ENCODE measurements around the gene DOCK2.

DOCK2 gene

GRCh38 chr5:169933616-169934015 is 296.5 kb downstream of the DOCK2 start:
- TF ChIP-seq, protein P1, sequence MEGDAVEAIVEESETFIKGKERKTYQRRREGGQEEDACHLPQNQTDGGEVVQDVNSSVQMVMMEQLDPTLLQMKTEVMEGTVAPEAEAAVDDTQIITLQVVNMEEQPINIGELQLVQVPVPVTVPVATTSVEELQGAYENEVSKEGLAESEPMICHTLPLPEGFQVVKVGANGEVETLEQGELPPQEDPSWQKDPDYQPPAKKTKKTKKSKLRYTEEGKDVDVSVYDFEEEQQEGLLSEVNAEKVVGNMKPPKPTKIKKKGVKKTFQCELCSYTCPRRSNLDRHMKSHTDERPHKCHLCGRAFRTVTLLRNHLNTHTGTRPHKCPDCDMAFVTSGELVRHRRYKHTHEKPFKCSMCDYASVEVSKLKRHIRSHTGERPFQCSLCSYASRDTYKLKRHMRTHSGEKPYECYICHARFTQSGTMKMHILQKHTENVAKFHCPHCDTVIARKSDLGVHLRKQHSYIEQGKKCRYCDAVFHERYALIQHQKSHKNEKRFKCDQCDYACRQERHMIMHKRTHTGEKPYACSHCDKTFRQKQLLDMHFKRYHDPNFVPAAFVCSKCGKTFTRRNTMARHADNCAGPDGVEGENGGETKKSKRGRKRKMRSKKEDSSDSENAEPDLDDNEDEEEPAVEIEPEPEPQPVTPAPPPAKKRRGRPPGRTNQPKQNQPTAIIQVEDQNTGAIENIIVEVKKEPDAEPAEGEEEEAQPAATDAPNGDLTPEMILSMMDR (conservative IDR thresholded peaks at IDR 0.05): no peak
- H3K27ac ChIP-seq: peak overlapping the region; percentile 99

- TF ChIP-seq, protein P1 (conservative IDR thresholded peaks at IDR 0.05): no peak
- H3K27ac ChIP-seq: peak overlapping the region; percentile 99
Measured at GRCh38 chr5:169934990-169935389, 297.9 kb downstream of the DOCK2 start.

DNA sequence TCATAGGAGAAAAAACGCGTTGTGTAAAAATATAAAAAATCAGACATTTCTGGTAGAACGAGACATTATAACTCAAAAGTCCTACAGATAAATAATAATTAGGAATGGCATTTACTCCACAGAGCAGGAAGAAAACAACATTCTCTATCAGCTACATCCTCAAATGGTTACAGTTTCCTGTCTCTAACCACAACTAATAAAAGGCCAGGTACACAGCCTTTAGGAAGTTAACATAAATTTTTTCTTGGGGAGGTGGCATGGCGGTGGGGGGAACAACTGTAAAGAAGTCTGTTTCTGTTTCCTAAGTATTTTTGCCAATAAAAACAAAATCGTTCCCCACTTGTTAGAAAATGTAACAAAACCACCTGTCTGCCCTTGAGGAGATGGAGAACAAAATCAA is 298.7 kb downstream of the DOCK2 start:
- peak overlapping the region; percentile 99 for H3K27ac ChIP-seq
- TF ChIP-seq, protein P1 (conservative IDR thresholded peaks at IDR 0.05): no peak

GRCh38 chr5:169938439-169938838 is 301.4 kb downstream of the DOCK2 start:
- TF ChIP-seq, protein P1 (conservative IDR thresholded peaks at IDR 0.05): no peak
- peak overlapping the region; percentile 28; the same call in 1 of the 2 replicates for H3K27ac ChIP-seq

DNA sequence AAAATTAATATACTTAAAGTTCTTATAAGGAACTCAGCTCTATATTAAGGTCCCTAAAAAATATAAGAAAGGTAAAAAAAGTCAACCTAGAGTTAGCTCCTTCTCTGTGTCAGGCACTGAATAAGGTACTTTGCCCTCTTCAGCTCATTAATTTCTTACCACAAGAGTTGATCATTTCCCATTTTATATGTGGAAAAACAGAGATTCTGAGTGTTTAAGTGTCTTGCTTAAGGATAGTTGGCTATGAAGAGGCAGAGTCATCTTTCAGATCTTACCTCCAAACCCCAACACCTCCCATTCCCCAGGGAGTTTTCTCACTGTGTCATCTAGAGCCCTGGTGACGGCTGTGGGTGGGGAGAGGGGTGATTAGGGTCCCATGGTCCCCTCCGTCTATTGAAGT is 302.7 kb downstream of the DOCK2 start:
- H3K27ac ChIP-seq: peak overlapping the region; percentile 5; the same call in 1 of the 2 replicates
- TF ChIP-seq, protein P1 (conservative IDR thresholded peaks at IDR 0.05): no peak

DNA sequence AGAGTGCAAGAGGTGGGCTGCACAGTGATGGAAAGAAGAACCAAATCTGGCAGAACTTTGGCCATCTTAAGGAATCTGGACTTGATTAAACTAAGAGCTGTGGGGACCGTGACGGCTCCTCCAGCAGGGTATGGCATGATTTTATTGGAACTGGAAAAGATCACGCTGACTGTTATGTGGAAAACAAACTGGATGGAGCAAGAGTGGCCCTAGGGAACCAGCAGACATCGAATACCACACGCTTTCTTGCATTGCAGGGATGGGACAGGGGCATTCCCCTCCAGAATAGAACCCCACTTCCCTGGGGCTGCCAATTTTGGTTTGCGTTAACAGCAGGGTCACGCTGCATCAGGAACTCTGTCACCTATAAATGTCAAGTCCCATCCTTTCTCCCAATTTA is 304.5 kb downstream of the DOCK2 start:
- H3K27ac ChIP-seq: no peak overlapping the region
- TF ChIP-seq, protein P1 (conservative IDR thresholded peaks at IDR 0.05): no peak

GRCh38 chr5:169942181-169942580 is 305.1 kb downstream of the DOCK2 start:
- no peak overlapping the region for H3K27ac ChIP-seq
- TF ChIP-seq, protein P1 (conservative IDR thresholded peaks at IDR 0.05): no peak
